Stimulated activated effector memory CD8-positive, alpha-beta T cell treated with anti-CD3 and anti-CD28 coated beads, Interleukin-12 subunit alpha, Interleukin-12 subunit beta, amount 100 ng/mL, for 72 hours (primary cell): ENCODE measurements around the gene SERPINB2.
"Not testable (repeated sequence)": the region's sequence is repeated elsewhere in the genome, so short reads cannot be mapped to it uniquely, and the experiment has no call there.

Experiments
- ATAC-seq: fragments of 150-1000 bp; cut with Tn5 transposase; 2 replicates; pipeline ENCODE4 v1.10.0; 2021
- DNase-seq, 2 donors: peaks; one replicate each; pipeline ENCODE4 v3.0.0; 2021 to 2022; ENCODE audit warnings: low spot score in 2 of 2
- H3K27ac Mint-ChIP-seq: one replicate; pipeline ENCODE4 v1.8.0; 2022; ENCODE audit warnings: mild to moderate bottlenecking, mixed read lengths
- H3K36me3 Mint-ChIP-seq: one replicate; pipeline ENCODE4 v1.8.0; 2022; ENCODE audit warnings: mild to moderate bottlenecking, mixed read lengths
- H3K4me1 Mint-ChIP-seq: one replicate; pipeline ENCODE4 v1.8.0; 2022; ENCODE audit warnings: mixed read lengths
- H3K4me3 Mint-ChIP-seq: one replicate; pipeline ENCODE4 v1.8.0; 2022; ENCODE audit warnings: mild to moderate bottlenecking, mixed read lengths
- H3K9me3 Mint-ChIP-seq: one replicate; pipeline ENCODE4 v1.8.0; 2022; ENCODE audit warnings: mixed read lengths

The SERPINB2 gene

DNA sequence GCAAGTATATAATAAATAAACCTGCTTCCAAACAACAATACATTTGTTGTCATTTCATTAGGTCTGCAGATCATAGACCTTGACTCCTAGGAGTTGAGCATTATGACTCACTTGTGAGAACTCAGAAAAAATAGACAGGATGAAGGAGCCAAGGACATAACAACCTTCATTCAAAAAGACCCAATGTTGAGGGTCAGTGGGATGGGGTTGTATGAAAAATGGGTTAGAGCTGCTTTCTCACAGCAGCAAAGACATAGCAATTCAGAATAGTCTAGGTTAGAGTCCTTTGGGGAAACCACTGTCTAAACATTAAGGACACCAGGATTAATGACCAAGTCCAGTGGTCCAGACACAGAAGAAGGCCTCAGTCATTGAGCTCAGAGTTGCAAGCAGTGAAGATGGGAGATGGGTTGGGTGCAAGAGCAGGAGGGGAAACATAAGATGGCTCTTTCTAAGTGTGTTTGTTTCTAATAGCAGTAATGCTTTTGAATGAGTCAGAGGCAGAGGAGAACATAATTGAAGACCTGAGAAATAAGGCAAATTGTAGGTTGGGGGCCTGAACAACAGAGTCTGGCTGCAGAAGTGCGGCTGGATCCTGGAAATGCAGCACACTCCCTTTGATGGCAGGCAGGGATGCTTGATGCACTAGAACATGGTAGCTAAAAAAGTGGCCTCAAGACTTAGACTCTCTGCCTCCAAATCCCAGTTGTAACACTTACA lies 16.5 kb downstream of the SERPINB2 start:
- Mint-ChIP-seq H3K36me3 (no peaks in the 10 kb centered on the region), H3K27ac (no peak overlapping the region), H3K4me3 (no peak overlapping the region), H3K4me1 (no peaks in the 10 kb centered on the region), H3K9me3 (no peaks in the 10 kb centered on the region)
- DNase-seq (no peak), ATAC-seq (no peak)

DNA sequence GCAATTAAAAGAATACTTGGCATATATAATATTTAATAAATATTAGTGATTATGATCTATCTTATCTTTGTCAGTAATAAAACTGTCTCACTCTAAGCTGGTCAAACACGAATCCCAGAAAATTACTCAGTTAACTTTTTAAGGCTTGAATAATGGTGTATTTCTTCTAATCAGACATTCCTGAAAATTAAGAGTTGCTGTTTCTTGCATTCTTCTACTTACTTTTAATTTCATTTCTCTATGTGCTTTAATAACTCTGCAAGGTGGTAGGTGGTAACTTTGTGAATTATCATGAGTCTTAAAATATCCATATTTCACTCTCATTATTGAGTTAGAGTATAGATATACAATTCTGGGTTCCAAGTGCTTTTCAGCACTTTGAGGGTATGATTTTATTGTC lies 17.2 kb downstream of the SERPINB2 start:
- DNase-seq: no peak
- Mint-ChIP-seq H3K9me3 (no peaks in the 10 kb centered on the region), H3K27ac (no peak overlapping the region), H3K36me3 (no peaks in the 10 kb centered on the region), H3K4me1 (no peaks in the 10 kb centered on the region), H3K4me3 (no peak overlapping the region)
- no peak for ATAC-seq

GRCh38 chr18:63905361-63905760 lies 17.9 kb downstream of the SERPINB2 start:
- Mint-ChIP-seq H3K36me3 (no peaks in the 10 kb centered on the region), H3K4me3 (no peak overlapping the region), H3K9me3 (no peaks in the 10 kb centered on the region), H3K4me1 (no peaks in the 10 kb centered on the region), H3K27ac (no peak overlapping the region)
- ATAC-seq (no peak), DNase-seq (no peak)

GRCh38 chr18:63906056-63906455 lies 18.6 kb downstream of the SERPINB2 start:
- Mint-ChIP-seq H3K9me3 (no peaks in the 10 kb centered on the region), H3K36me3 (no peaks in the 10 kb centered on the region), H3K27ac (no peak overlapping the region), H3K4me3 (no peak overlapping the region), H3K4me1 (no peaks in the 10 kb centered on the region)
- no peak for ATAC-seq
- DNase-seq: no peak

DNA sequence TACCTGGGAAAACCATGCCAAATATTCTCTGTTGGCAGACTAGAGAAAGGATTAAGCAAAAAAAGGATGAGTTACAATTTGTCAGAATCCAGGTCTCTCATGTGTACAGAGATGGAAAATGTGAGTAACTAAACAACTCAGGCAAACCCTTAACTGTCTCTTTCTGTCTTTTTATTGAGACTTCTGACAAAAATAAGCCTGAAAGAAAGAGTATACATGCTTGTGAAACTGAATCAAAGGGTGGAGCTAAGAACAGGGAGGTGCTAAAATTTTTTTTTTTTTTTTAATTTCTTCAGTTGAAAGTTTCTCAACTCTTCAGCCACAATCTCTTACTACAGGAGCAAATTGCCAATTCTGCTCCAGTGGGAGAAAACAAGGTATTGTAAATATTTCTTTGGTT lies 20.2 kb downstream of the SERPINB2 start, which contains the start of gene SERPINB10:
TSS of gene SERPINB10 (plus strand) at position 295 of the 400 bp plus-strand sequence. CDS start 7,553 bp downstream, outside the sequence.
- Mint-ChIP-seq H3K27ac (no peak within 1 kb of the TSS), H3K4me1 (no peaks in the 10 kb centered on the region), H3K4me3 (no peak within 1 kb of the TSS), H3K9me3 (no peaks in the 10 kb centered on the region), H3K36me3 (no peaks in the 10 kb centered on the region)
- DNase-seq (no peak), ATAC-seq (peak; percentile 28)

GRCh38 chr18:63908858-63909257 lies 21.4 kb downstream of the SERPINB2 start:
- Mint-ChIP-seq H3K27ac (no peak overlapping the region), H3K4me1 (no peaks in the 10 kb centered on the region), H3K36me3 (no peaks in the 10 kb centered on the region)

GRCh38 chr18:63909870-63910269 lies 22.4 kb downstream of the SERPINB2 start:
- H3K36me3 Mint-ChIP-seq: no peaks in the 10 kb centered on the region
- no peak overlapping the region for H3K27ac Mint-ChIP-seq
- H3K4me1 Mint-ChIP-seq: no peaks in the 10 kb centered on the region
- no peak for ATAC-seq
- no peak for DNase-seq
- no peak overlapping the region for H3K4me3 Mint-ChIP-seq
- H3K9me3 Mint-ChIP-seq: no peaks in the 10 kb centered on the region

More at GRCh38 chr18:63908858-63909257, 21.4 kb downstream of the SERPINB2 start:
- H3K4me3 Mint-ChIP-seq: no peak overlapping the region
- no peak for DNase-seq
- no peak for ATAC-seq
- H3K9me3 Mint-ChIP-seq: no peaks in the 10 kb centered on the region

- no peak for ATAC-seq
- no peak overlapping the region for H3K4me3 Mint-ChIP-seq
- no peaks in the 10 kb centered on the region for H3K9me3 Mint-ChIP-seq
- H3K36me3 Mint-ChIP-seq: no peaks in the 10 kb centered on the region
- no peaks in the 10 kb centered on the region for H3K4me1 Mint-ChIP-seq
- no peak for DNase-seq
- H3K27ac Mint-ChIP-seq: no peak overlapping the region
Observed at GRCh38 chr18:63917817-63918216, 30.3 kb downstream of the SERPINB2 start.

GRCh38 chr18:63922049-63922448 lies 34.5 kb downstream of the SERPINB2 start:
- H3K27ac Mint-ChIP-seq: no peak overlapping the region
- H3K9me3 Mint-ChIP-seq: no peaks in the 10 kb centered on the region
- H3K4me1 Mint-ChIP-seq: no peaks in the 10 kb centered on the region
- DNase-seq: no peak
- no peak for ATAC-seq
- no peak overlapping the region for H3K4me3 Mint-ChIP-seq
- H3K36me3 Mint-ChIP-seq: no peaks in the 10 kb centered on the region

DNA sequence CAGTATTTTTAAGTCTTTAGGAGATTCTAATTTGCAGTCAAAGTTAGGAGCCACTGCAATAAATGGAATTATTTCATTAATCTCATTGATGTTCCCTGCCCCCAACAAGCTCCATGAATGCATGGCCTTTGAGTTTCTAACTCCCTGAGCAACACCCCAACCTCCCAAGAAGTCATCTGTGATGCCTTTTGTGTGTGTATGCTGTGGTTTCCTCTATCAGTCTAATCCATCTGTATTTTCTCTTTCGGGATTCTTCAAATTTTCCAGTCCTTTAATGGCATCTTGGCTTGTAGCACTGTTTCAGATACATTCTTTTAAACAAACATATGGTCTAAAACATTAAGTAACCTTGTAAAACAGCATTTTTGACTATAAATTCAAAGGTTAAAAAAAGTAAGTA lies 37.0 kb downstream of the SERPINB2 start:
- no peak for DNase-seq
- Mint-ChIP-seq H3K4me3 (no peak overlapping the region), H3K9me3 (no peaks in the 10 kb centered on the region), H3K36me3 (no peaks in the 10 kb centered on the region), H3K4me1 (no peaks in the 10 kb centered on the region), H3K27ac (no peak overlapping the region)
- no peak for ATAC-seq

- ATAC-seq: no peak
- H3K27ac Mint-ChIP-seq: no peak overlapping the region
- no peaks in the 10 kb centered on the region for H3K9me3 Mint-ChIP-seq
- no peak for DNase-seq
- H3K4me1 Mint-ChIP-seq: no peaks in the 10 kb centered on the region
- no peaks in the 10 kb centered on the region for H3K36me3 Mint-ChIP-seq
- H3K4me3 Mint-ChIP-seq: no peak overlapping the region
Observed at GRCh38 chr18:63928331-63928730, 40.8 kb downstream of the SERPINB2 start.

DNA sequence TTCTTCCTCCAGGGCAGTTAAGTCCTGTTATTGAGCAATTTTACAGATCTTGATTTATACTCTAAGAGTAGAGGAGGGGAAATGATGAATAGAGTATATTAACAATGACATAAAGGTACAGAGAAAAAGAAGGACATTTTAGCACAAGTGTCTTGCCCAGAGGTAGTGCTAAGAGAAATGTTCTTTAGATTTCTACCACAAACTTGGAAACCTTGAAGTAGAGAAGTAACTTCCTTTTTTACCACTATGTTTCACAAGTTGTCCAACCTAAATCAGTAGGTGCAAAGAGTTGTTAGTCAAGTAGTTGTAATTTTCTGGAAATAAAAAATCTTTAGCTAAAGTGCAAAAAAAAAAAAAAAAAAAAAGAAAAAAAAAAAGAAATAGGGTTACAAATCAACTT lies 41.9 kb downstream of the SERPINB2 start:
- not testable (repeated sequence) for H3K4me3 Mint-ChIP-seq, H3K9me3 Mint-ChIP-seq, H3K36me3 Mint-ChIP-seq, H3K4me1 Mint-ChIP-seq, DNase-seq, H3K27ac Mint-ChIP-seq, ATAC-seq

DNA sequence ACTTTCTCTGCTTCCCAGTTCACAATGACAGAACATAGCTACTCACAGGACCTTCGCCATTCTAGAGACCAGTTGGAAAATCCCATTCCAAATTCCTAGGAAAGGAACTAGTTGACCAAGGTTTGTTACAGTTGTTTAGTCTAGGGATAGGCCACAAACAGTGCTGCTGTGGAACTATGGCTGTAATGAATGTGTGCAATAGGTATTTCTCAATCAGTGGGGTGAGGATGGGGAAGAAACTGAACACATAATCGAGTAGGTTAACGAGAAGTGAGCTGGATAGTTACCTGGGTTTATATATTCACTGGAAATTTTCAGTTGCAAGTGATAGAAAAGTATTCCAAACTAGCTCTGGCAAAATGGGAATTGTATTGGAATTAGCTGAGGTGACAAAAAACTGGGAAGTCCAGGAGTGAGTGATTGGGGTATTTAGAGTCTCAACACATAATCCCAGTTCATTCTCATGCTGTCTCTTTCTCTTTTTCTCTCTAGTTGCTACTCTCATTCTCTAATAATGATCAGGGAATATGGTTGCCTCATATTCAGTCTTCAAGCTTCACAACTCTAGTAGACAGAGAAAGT lies 43.4 kb downstream of the SERPINB2 start:
- DNase-seq: no peak

GRCh38 chr18:63936156-63936931 lies 48.8 kb downstream of the SERPINB2 start:
- peak; percentile 49 to 79 for DNase-seq
- Mint-ChIP-seq H3K9me3 (no peaks in the 10 kb centered on the region), H3K4me1 (peaks cover 6% of the 10 kb centered on the region), H3K27ac (peak overlapping the region; percentile 38), H3K36me3 (no peaks in the 10 kb centered on the region), H3K4me3 (no peak overlapping the region)
- ATAC-seq: peak; percentile 93

More for the DNA sequence above, 43.4 kb downstream of the SERPINB2 start:
- Mint-ChIP-seq H3K36me3 (no peaks in the 10 kb centered on the region), H3K27ac (no peak overlapping the region), H3K9me3 (no peaks in the 10 kb centered on the region), H3K4me1 (peaks cover under 1% of the 10 kb centered on the region), H3K4me3 (no peak overlapping the region)
- ATAC-seq: no peak

- Mint-ChIP-seq H3K36me3 (no peaks in the 10 kb centered on the region), H3K9me3 (no peaks in the 10 kb centered on the region), H3K4me3 (no peak overlapping the region), H3K27ac (no peak overlapping the region), H3K4me1 (peaks cover 6% of the 10 kb centered on the region)
- ATAC-seq: no peak
- DNase-seq: no peak
Observed at GRCh38 chr18:63936932-63937393, 49.5 kb downstream of the SERPINB2 start.
